PC-9 (cell line): Measurements from ENCODE around the gene MCC. TPM values are rescaled to one million over a fixed set of nuclear protein-coding genes. Genes with fewer than 3 reads are reported as not detected.

Experiments used
- BruUV-seq: library from RNA; stranded (reverse); fragments of 400-500 nt; replicated peaks from 2 replicates; lab custom pipeline; 2021; lab: Mats Ljungman, UMichigan
- CTCF ChIA-PET: fragments of 300-600 bp; sonication (Branson Sonifier 250); formaldehyde crosslinking; loops from one replicate; lab custom pipeline; 2022; ENCODE audit warnings: antibody characterized with exemption; lab: Charles Lee
- POLR2A ChIA-PET: fragments of 300-600 bp; sonication (Branson Sonifier 250); formaldehyde crosslinking; loops from one replicate; lab custom pipeline; 2022; ENCODE audit warnings: antibody characterized with exemption; ENCODE audit not compliant: unreplicated experiment; lab: Charles Lee
- DNase-seq, 2 experiments: peaks; one replicate each; pipeline versions ENCODE4 v3.0.0 to v3.0.0-alpha.2; 2015 to 2022; ENCODE audit warnings: mixed read lengths in 1 of 2
- H2AFZ ChIP-seq: fragments of 200-600 bp; sonication (generic); 2 replicates; pipeline ENCODE4 v1.8.1; 2017; ENCODE audit warnings: antibody characterized with exemption
- H3F3A ChIP-seq: fragments of 200-600 bp; sonication (generic); 2 replicates; pipeline ENCODE4 v1.8.1; 2017; ENCODE audit warnings: antibody characterized with exemption, mild to moderate bottlenecking, low read depth; ENCODE audit not compliant: insufficient read depth
- H3K27ac ChIP-seq: fragments of 200-600 bp; sonication (generic); 2 replicates; pipeline ENCODE4 v1.6.1; 2016; ENCODE audit warnings: mixed run types
- H3K27me3 ChIP-seq: fragments of 200-600 bp; sonication (generic); 2 replicates; pipeline ENCODE4 v1.6.1; 2016; ENCODE audit warnings: low read depth, mixed run types; ENCODE audit not compliant: insufficient read depth
- H3K36me3 ChIP-seq: fragments of 200-600 bp; sonication (generic); 2 replicates; pipeline ENCODE4 v1.6.1; 2016; ENCODE audit warnings: low read depth, mixed run types
- H3K4me1 ChIP-seq: fragments of 200-600 bp; sonication (generic); replicated peaks from 2 replicates; pipeline ENCODE4 v1.6.1; 2016; ENCODE audit warnings: mixed run types; ENCODE audit not compliant: insufficient read depth
- H3K4me2 ChIP-seq: fragments of 200-600 bp; sonication (generic); 2 replicates; pipeline ENCODE4 v1.6.1; 2017; ENCODE audit warnings: mixed run types
- H3K4me3 ChIP-seq: fragments of 200-600 bp; sonication (generic); 2 replicates; pipeline ENCODE4 v1.6.1; 2016; ENCODE audit warnings: mixed run types
- H3K79me2 ChIP-seq: fragments of 200-600 bp; sonication (generic); 2 replicates; pipeline ENCODE4 v1.6.1; 2017; ENCODE audit warnings: low read depth, mixed run types
- H3K9me2 ChIP-seq: fragments of 200-600 bp; sonication (generic); 2 replicates; pipeline ENCODE4 v1.8.1; 2017; ENCODE audit warnings: mild to moderate bottlenecking; ENCODE audit not compliant: insufficient read depth
- H3K9me3 ChIP-seq: fragments of 200-600 bp; sonication (generic); 2 replicates; pipeline ENCODE4 v1.8.1; 2016; ENCODE audit warnings: low read depth; ENCODE audit not compliant: insufficient read depth
- H4K20me1 ChIP-seq: fragments of 200-600 bp; sonication (generic); 2 replicates; pipeline ENCODE4 v1.8.1; 2017; ENCODE audit not compliant: insufficient read depth
- EZH2 ChIP-seq: fragments of 200-600 bp; sonication (generic); IDR thresholded peaks from 2 replicates; pipeline ENCODE4 v1.8.0; 2017; ENCODE audit warnings: antibody characterized with exemption, low read depth
- intact Hi-C: fragments of 100-400 bp; cut with micrococcal nuclease; formaldehyde crosslinking; loops from one replicate; pipeline ENCODE4 v1.10.0; 2022; ENCODE audit not compliant: unreplicated experiment
- total RNA-seq: library from RNA; stranded (reverse); gene quantifications from 2 replicates; pipeline ENCODE4 v1.2.3, GENCODE V29; 2021
- TF ChIP-seq, protein P1 (sequence below): fragments of 200-600 bp; sonication (generic); conservative IDR thresholded peaks from 2 replicates; pipeline ENCODE4 v1.6.1; 2017; ENCODE audit warnings: mixed run types, antibody characterized with exemption, mild to moderate bottlenecking, moderate library complexity

MCC gene
- total RNA-seq, 1 experiment from 2014 or later, result 2.5 TPM

DNA sequence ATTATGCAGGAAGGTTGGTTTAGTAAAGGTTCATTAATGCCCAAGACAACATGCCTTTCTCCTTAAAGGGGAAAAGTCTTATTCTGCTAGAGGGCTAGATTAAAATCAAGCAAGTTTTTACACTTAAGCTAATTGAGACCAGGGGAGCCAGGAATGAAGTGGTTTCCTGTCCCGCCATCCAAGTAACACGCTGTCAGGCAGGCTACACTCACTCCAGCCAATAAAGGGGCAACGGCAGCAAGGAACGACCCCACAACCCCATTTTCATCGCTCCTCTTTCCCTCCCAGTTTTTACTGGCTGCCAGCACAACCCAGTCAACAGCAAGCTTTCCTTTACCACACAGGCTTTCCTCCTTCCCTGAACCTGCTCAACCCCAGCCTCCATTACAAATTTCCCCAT lies 286.5 kb downstream of the MCC start:
- Histone ChIP-seq H3K36me3 (no peaks in the 10 kb centered on the region), H3K4me1 (peaks cover 35% of the 10 kb centered on the region), H3K27ac (no peak overlapping the region), H3K4me3 (no peak overlapping the region), H3K9me3 (no peaks in the 10 kb centered on the region), H3K27me3 (no peaks in the 10 kb centered on the region), H3F3A (no peaks in the 10 kb centered on the region), H3K9me2 (no peaks in the 10 kb centered on the region), H3K4me2 (no peak overlapping the region), H4K20me1 (no peaks in the 10 kb centered on the region), H3K79me2 (no peaks in the 10 kb centered on the region), H2AFZ (no peak overlapping the region)
- TF ChIP-seq, protein P1, sequence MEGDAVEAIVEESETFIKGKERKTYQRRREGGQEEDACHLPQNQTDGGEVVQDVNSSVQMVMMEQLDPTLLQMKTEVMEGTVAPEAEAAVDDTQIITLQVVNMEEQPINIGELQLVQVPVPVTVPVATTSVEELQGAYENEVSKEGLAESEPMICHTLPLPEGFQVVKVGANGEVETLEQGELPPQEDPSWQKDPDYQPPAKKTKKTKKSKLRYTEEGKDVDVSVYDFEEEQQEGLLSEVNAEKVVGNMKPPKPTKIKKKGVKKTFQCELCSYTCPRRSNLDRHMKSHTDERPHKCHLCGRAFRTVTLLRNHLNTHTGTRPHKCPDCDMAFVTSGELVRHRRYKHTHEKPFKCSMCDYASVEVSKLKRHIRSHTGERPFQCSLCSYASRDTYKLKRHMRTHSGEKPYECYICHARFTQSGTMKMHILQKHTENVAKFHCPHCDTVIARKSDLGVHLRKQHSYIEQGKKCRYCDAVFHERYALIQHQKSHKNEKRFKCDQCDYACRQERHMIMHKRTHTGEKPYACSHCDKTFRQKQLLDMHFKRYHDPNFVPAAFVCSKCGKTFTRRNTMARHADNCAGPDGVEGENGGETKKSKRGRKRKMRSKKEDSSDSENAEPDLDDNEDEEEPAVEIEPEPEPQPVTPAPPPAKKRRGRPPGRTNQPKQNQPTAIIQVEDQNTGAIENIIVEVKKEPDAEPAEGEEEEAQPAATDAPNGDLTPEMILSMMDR, result no peak
- TF ChIP-seq EZH2, result no peak
- no peak for DNase-seq
- BruUV-seq, result no TSS peak
- intact Hi-C loops, result no loop called here
- ChIA-PET POLR2A (no interaction called here), CTCF (no interaction called here)

DNA sequence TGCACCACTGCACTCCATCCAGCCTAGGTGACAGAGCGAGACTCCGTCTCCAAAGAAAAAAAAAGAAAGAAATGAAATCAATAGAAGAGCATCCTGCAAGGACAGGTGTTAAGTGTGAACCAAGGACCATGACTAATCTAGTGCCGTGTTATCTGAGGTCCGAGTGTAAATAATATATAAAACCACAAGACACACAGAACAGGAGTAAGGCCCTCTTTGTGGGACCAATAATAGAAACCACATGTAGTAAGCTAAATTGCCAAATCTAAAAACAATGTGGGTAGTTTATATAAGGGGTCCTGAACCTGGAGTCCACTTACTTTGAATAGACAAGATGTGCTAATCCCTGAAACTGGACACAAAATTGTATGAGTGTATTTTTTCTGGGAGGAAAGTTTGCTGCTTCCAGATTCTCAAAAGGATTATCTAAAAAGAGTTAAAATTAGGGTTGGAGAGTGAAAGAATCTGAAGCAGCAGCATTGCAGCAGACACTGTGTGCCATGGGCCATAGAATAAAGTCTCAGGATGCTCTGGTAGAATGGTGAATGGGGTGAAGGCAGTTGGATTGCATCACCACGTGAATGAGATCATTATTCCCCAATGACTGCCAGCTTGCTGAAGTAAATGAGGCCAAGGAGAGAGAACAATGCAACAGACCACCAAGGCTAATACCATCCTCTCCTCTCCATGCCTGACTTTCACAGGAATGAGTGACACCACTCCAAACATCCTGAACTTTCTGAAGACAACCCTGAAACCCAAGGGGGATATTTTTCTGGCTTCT lies 288.9 kb downstream of the MCC start:
- DNase-seq, result peak in 1 of 2 experiments; percentile 56
- Histone ChIP-seq H3K79me2 (no peaks in the 10 kb centered on the region), H3K9me2 (no peaks in the 10 kb centered on the region), H3K27ac (no peak overlapping the region), H4K20me1 (no peaks in the 10 kb centered on the region), H3K4me1 (peaks cover 21% of the 10 kb centered on the region), H3K27me3 (no peaks in the 10 kb centered on the region), H3K36me3 (no peaks in the 10 kb centered on the region), H2AFZ (no peak overlapping the region), H3K4me3 (no peak overlapping the region), H3K4me2 (no peak overlapping the region), H3F3A (no peaks in the 10 kb centered on the region), H3K9me3 (no peaks in the 10 kb centered on the region)
- TF ChIP-seq, protein P1, result no peak
- no peak for TF ChIP-seq EZH2
- no TSS peak for BruUV-seq
- intact Hi-C loops, result no loop called here
- ChIA-PET CTCF (no interaction called here), POLR2A (no interaction called here)

DNA sequence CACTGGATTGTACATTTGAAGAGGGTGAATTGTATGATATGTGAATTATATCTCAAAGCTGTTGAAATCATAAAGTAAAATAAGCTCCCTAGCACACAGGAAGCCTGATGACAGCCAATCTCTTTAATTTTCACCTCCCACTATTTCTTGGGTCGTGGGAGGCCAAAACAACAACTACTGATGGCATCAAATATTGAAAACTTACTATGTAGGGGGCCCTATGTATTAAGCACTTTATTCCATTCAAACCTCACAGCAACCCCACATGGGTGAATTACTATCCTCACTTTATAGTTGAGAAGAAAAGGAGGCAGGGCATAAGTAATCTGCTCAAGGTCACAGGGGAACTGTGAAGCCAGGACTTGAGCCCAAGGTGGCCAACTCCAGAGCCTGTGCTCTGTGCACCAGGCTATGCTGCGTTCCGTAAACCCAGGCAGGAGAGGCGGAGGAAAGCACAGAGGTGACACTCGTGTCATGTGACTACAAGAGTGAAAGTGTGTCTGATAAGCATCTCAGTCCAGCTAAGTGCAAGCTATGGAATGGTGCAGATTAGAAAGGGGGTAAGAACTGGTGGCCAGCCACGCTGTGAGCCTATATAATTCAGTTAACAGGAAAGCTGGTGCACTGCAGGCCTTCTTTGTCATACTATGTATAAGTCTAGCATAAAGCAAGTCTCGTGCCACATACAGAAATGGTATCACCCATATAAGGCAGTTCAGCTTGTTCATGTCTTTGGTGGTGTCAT lies 290.6 kb downstream of the MCC start:
- BruUV-seq, result no TSS peak
- POLR2A ChIA-PET, result no interaction called here

More for the DNA sequence above, 290.6 kb downstream of the MCC start:
- H3K27ac ChIP-seq, result no peak overlapping the region
- no peaks in the 10 kb centered on the region for H4K20me1 ChIP-seq
- no peaks in the 10 kb centered on the region for H3K79me2 ChIP-seq
- DNase-seq, result no peak
- intact Hi-C loops, result no loop called here
- no peaks in the 10 kb centered on the region for H3K9me3 ChIP-seq
- no peaks in the 10 kb centered on the region for H3K27me3 ChIP-seq
- H3K36me3 ChIP-seq, result no peaks in the 10 kb centered on the region
- no peak overlapping the region for H3K4me2 ChIP-seq
- no peaks in the 10 kb centered on the region for H3F3A ChIP-seq
- no peak overlapping the region for H2AFZ ChIP-seq
- H3K4me1 ChIP-seq, result peaks cover 9% of the 10 kb centered on the region; the same call in 1 of the 2 replicates
- CTCF ChIA-PET, result interaction anchor here (0.6 kb wide), 1 partner anchor 15 kb away, joined by 3 read pairs; no protein-coding TSS in a partner anchor
- no peak overlapping the region for H3K4me3 ChIP-seq
- no peaks in the 10 kb centered on the region for H3K9me2 ChIP-seq
- TF ChIP-seq, protein P1, result no peak
- TF ChIP-seq EZH2, result no peak
